Gastrocnemius medialis (tissue), 4 donors: ENCODE measurements around the gene CCDC90B.

ENCODE experiments used
- POLR2A ChIP-seq, 2 donors: fragments of 450-650 bp; IDR thresholded peaks; one replicate each; pipeline ENCODE4 v1.6.1; 2017; ENCODE audit warnings: antibody characterized with exemption in 2 of 2, mild to moderate bottlenecking in 2 of 2, moderate library complexity in 2 of 2
- TF ChIP-seq, protein P1 (sequence below), 5 experiments: fragments of 450-650 bp in 3 of 5; fragments of 200-600 bp in 2 of 5; sonication (generic) in 2 of 5; IDR thresholded peaks in 4 of 5; conservative IDR thresholded peaks in 1 of 5; 1 replicate in 4 of 5; 2 replicates in 1 of 5; pipeline ENCODE4 v1.5.1; 2016 to 2019; ENCODE audit warnings: antibody characterized with exemption in 5 of 5, mild to moderate bottlenecking in 3 of 5, moderate library complexity in 3 of 5

DNA sequence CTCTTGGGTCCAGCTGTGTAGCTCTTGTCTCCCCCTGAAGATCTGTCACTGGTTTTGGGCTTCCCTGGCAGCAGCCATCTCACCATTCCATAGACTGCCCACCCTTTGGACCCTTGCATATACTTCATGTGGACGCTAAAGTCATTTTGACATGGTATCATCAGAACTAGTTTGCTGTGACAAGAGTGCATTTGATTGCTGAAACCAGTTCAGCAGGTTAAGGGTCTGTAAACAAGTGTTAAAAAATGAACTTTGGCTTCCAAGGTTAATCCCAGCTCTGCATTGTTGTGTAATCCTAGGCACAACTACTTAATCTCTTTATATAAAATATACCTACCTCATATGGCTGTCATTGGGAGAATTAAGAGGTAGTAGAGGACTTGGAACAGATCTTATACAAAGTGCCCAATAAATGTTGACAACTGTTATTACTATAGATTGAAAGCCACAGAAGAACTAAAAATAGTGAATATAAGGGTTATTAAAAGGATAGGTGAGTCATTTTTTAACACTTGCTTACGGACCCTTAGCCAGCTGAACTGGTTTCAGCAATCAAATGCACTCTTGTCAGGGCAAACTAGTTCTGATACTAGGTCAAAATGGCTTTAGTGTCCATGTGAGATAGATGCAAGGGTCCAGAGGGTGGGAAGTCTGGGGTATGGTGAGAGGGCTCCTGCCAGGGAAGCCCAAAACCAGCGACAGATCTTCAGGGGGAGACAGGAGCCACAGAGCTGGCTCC is 29.4 kb downstream of the CCDC90B start:
- TF ChIP-seq, protein P1, sequence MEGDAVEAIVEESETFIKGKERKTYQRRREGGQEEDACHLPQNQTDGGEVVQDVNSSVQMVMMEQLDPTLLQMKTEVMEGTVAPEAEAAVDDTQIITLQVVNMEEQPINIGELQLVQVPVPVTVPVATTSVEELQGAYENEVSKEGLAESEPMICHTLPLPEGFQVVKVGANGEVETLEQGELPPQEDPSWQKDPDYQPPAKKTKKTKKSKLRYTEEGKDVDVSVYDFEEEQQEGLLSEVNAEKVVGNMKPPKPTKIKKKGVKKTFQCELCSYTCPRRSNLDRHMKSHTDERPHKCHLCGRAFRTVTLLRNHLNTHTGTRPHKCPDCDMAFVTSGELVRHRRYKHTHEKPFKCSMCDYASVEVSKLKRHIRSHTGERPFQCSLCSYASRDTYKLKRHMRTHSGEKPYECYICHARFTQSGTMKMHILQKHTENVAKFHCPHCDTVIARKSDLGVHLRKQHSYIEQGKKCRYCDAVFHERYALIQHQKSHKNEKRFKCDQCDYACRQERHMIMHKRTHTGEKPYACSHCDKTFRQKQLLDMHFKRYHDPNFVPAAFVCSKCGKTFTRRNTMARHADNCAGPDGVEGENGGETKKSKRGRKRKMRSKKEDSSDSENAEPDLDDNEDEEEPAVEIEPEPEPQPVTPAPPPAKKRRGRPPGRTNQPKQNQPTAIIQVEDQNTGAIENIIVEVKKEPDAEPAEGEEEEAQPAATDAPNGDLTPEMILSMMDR (IDR thresholded peaks at IDR 0.05 in 4 of 5, conservative IDR thresholded peaks at IDR 0.05 in 1 of 5) = no peak
- no peak for TF ChIP-seq POLR2A (IDR thresholded peaks at IDR 0.05)
